Breast epithelium (tissue), 4 donors: Measurements from ENCODE around the gene PCA3. TPM values are rescaled to one million over a fixed set of nuclear protein-coding genes. Genes with fewer than 3 reads are reported as not detected.

Experiments
- DNase-seq, 2 donors: peaks; one replicate each; pipeline ENCODE4 v3.0.0-alpha.2; 2019; ENCODE audit warnings: low spot score in 2 of 2
- H3K27ac ChIP-seq, 2 donors: fragments of 200-600 bp; sonication (generic) in 1 of 2; one replicate each; pipeline ENCODE4 v1.5.1; 2016 to 2019; ENCODE audit warnings: mild to moderate bottlenecking in 1 of 2
- H3K27me3 ChIP-seq, 2 donors: fragments of 200-600 bp; sonication (generic) in 1 of 2; one replicate each; pipeline versions ENCODE4 v1.5.1 to v1.6.0; 2017 to 2019; ENCODE audit warnings: control low read depth in 1 of 2, mild to moderate bottlenecking in 1 of 2
- H3K36me3 ChIP-seq: fragments of 200-600 bp; one replicate; pipeline ENCODE4 v1.5.1; 2019
- H3K4me1 ChIP-seq, 2 donors: fragments of 200-600 bp; sonication (generic); one replicate each; pipeline ENCODE4 v1.5.1; 2016 to 2019; ENCODE audit warnings: control low read depth in 1 of 2
- H3K4me3 ChIP-seq, 3 donors: fragments of 200-600 bp; sonication (generic); 1 replicate in 2 of 3; 2 replicates in 1 of 3; pipeline ENCODE4 v1.5.1; 2016 to 2019; ENCODE audit warnings: mild to moderate bottlenecking in 3 of 3, moderate library complexity in 2 of 3
- H3K9me3 ChIP-seq, 2 donors: fragments of 200-600 bp; sonication (generic) in 1 of 2; one replicate each; pipeline ENCODE4 v1.5.1; 2016 to 2019; ENCODE audit warnings: control low read depth in 1 of 2
- POLR2A ChIP-seq: fragments of 450-650 bp; IDR thresholded peaks from one replicate; pipeline ENCODE4 v1.6.1; 2016; ENCODE audit warnings: antibody characterized with exemption, mild to moderate bottlenecking, moderate library complexity
- POLR2AphosphoS5 ChIP-seq, 3 donors: sonication (generic); formaldehyde crosslinking; IDR thresholded peaks; one replicate each; pipeline ENCODE4 v1.6.1; 2017; ENCODE audit warnings: antibody characterized with exemption in 3 of 3
- intact Hi-C: fragments of 100-400 bp; cut with DNase I; formaldehyde crosslinking; loops from one replicate; pipeline ENCODE4 v1.15.1; 2023; ENCODE audit warnings: low total_unique reads
- total RNA-seq, 3 donors: library from RNA; depleted of rRNA; stranded (reverse); fragments of >200 nt; gene quantifications; one replicate each; pipeline ENCODE4 v1.1.0, GENCODE V29; 2016
- TF ChIP-seq, protein P1 (sequence below), 3 donors: fragments of 450-650 bp; IDR thresholded peaks; one replicate each; pipeline ENCODE4 v1.5.1; 2016 to 2017; ENCODE audit warnings: antibody characterized with exemption in 3 of 3, mild to moderate bottlenecking in 3 of 3, moderate library complexity in 3 of 3

PCA3 gene
- total RNA-seq, 3 donors from 2014 or later, result 0.16 to 0.44 TPM; not detected in 1

DNA sequence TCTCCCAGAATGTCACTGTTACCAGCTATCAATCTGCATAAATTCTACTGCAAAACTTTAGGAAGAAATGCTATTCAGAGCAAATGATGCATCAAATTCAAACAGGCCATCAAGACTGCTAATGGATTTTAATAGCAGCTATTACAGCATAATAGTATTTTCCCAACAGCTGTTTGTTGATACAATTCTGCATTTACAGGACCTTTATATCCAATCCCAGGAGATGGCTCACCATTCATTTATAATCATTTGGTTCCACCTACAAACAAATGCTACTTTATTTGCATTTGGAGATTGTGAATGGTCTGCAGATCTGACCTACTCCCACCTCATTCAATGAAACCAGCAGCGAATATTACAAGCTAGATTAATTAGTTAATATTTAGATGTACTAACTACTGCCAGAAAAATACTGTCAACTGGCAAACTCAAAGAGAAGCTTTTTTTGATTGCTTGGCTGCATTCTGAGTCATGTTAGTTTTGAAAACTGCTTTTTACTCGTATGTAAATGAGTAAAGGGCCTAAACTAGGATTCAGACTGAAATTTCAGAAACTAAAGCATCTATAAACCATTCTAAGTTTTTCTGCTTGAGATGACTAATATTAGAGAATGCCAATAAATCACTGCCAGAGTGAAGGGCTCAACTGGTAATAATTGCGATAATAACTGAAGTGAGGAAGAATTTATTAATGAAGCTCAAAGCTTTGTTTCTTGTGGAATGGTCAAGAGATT lies 7.1 kb upstream of the PCA3 start:
- Histone ChIP-seq H3K27me3 (no peaks in the 10 kb centered on the region), H3K36me3 (no peaks in the 10 kb centered on the region), H3K4me1 (no peaks in the 10 kb centered on the region), H3K4me3 (no peak overlapping the region), H3K27ac (no peak overlapping the region), H3K9me3 (no peaks in the 10 kb centered on the region)
- TF ChIP-seq POLR2AphosphoS5 (IDR thresholded peaks at IDR 0.05), result no peak
- DNase-seq, result no peak
- intact Hi-C loops, result no loop called here

DNA sequence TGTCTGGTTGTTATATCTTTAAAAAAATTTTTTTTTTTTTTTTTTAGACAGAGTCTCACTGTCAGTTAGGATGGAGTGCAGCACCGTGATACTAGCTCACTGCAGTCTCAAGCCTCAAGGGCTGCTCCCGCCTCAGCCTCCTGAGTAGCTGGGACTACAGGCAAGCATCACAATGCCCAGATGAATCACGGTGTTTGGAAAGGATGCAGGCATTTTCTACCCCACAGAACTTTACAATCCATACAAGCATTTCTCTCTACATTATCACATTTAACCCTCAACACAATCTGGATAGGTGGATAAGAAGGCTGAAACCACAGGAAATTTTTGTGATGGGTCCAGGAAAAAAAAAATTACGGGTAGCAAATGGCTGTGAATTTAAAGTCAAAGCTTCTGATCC lies 5.8 kb upstream of the PCA3 start:
- Histone ChIP-seq H3K27ac (no peak overlapping the region), H3K9me3 (no peaks in the 10 kb centered on the region), H3K27me3 (no peaks in the 10 kb centered on the region), H3K4me1 (no peaks in the 10 kb centered on the region), H3K36me3 (no peaks in the 10 kb centered on the region), H3K4me3 (no peak overlapping the region)
- no peak for DNase-seq
- intact Hi-C loops, result no loop called here
- TF ChIP-seq POLR2A (no peak), POLR2AphosphoS5 (IDR thresholded peaks at IDR 0.05) (no peak)
- TF ChIP-seq, protein P1, sequence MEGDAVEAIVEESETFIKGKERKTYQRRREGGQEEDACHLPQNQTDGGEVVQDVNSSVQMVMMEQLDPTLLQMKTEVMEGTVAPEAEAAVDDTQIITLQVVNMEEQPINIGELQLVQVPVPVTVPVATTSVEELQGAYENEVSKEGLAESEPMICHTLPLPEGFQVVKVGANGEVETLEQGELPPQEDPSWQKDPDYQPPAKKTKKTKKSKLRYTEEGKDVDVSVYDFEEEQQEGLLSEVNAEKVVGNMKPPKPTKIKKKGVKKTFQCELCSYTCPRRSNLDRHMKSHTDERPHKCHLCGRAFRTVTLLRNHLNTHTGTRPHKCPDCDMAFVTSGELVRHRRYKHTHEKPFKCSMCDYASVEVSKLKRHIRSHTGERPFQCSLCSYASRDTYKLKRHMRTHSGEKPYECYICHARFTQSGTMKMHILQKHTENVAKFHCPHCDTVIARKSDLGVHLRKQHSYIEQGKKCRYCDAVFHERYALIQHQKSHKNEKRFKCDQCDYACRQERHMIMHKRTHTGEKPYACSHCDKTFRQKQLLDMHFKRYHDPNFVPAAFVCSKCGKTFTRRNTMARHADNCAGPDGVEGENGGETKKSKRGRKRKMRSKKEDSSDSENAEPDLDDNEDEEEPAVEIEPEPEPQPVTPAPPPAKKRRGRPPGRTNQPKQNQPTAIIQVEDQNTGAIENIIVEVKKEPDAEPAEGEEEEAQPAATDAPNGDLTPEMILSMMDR (IDR thresholded peaks at IDR 0.05), result no peak

DNA sequence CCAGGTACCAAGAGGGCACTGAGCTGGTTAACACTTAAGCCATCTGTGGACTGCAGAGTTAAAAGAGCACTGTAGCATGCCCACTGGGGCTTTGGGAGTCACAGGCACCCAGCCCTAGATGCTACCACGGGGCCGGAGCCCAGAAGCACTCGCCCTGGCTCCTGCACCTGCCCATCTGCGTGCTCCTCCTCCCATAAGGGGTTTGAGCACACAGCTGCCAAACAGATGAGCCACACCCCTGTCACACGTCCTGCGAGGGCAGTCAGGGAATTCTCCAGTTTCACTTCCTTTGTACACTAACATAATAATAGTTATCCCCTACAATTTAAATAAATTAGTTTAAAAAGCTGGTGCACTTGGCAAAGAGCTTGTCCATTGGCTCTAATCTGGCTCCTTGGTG lies 4.5 kb upstream of the PCA3 start:
- no peak overlapping the region for H3K4me3 ChIP-seq
- no peaks in the 10 kb centered on the region for H3K36me3 ChIP-seq
- H3K4me1 ChIP-seq, result no peaks in the 10 kb centered on the region
- TF ChIP-seq, protein P1 (IDR thresholded peaks at IDR 0.05), result no peak
- TF ChIP-seq POLR2A (no peak), POLR2AphosphoS5 (IDR thresholded peaks at IDR 0.05) (no peak)
- no peaks in the 10 kb centered on the region for H3K27me3 ChIP-seq
- H3K27ac ChIP-seq, result no peak overlapping the region
- DNase-seq, result no peak
- H3K9me3 ChIP-seq, result no peaks in the 10 kb centered on the region
- intact Hi-C loops, result no loop called here

DNA sequence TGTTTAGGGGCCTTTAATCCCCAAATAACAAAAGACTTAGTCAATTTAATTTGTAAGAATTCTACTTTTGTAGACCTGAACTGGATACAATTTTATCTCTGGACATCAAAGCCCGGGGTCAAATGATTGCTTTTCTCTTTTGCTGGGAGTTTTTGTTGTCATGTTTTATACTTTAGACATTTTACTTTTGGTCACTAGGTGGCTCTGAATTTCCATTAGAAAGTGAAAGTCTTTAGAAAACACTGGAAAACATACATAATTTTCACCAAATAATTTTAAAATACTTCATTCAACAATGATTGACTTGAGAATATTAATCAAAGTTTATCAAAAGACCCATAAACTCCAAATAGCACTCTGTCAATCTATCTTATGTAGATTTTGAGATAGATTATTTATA lies 2.8 kb upstream of the PCA3 start:
- H3K27ac ChIP-seq, result no peak overlapping the region
- H3K36me3 ChIP-seq, result no peaks in the 10 kb centered on the region
- H3K4me1 ChIP-seq, result no peaks in the 10 kb centered on the region
- H3K27me3 ChIP-seq, result no peaks in the 10 kb centered on the region
- intact Hi-C loops, result no loop called here
- H3K4me3 ChIP-seq, result no peak overlapping the region
- TF ChIP-seq, protein P1 (IDR thresholded peaks at IDR 0.05), result peak in 1 of 3 donors; percentile 11
- TF ChIP-seq POLR2AphosphoS5 (IDR thresholded peaks at IDR 0.05), result no peak
- TF ChIP-seq POLR2A, result no peak
- no peak for DNase-seq
- no peaks in the 10 kb centered on the region for H3K9me3 ChIP-seq

DNA sequence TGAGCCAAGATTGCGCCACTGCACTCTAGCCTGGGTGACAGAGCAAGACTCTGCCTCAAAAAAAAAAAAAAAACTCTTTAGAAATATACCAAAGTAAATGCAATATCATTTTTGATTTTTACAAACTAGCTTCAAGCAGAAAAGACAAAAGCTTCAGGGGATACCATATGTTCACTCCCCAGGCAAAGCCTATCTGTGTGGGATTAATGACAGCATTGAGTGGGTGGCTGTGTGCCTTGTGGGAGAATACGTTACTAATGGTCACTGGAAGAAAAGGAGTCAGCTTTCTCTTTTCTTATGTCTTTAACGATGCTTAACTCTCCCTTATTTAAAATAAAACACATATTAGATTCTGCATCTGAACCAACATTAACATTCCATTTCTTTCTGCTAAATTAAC lies 1.9 kb downstream of the PCA3 start:
- Histone ChIP-seq H3K27ac (no peak overlapping the region), H3K4me3 (no peak overlapping the region), H3K4me1 (no peaks in the 10 kb centered on the region), H3K9me3 (no peaks in the 10 kb centered on the region), H3K36me3 (no peaks in the 10 kb centered on the region), H3K27me3 (no peaks in the 10 kb centered on the region)
- no peak for DNase-seq
- intact Hi-C loops, result no loop called here
- TF ChIP-seq POLR2A (no peak), POLR2AphosphoS5 (IDR thresholded peaks at IDR 0.05) (no peak)
- TF ChIP-seq, protein P1 (IDR thresholded peaks at IDR 0.05), result no peak
